ENCODE measurements around the gene ANKMY2.
"Not testable (repeated sequence)": the region's sequence is repeated elsewhere in the genome, so short reads cannot be mapped to it uniquely, and the experiment has no call there.

The ANKMY2 gene

GRCh38 chr7:16684935-16685334 lies 39.4 kb upstream of the ANKMY2 start:
- FAIRE-seq (no peak), DNase-seq (ENCODE audit: insufficient read length, low spot score) (no peak)
- no peak for TF ChIP-seq CTCF (IDR thresholded peaks at IDR 0.05; ENCODE audit: insufficient read depth, missing control alignments)

- not testable (repeated sequence) for DNase-seq (ENCODE audit: insufficient read length, low spot score)
These were observed 33.4 kb upstream of the ANKMY2 start for GRCh38 chr7:16678645-16679566.

GRCh38 chr7:16677978-16678494 lies 32.5 kb upstream of the ANKMY2 start:
- DNase-seq (ENCODE audit: insufficient read length, low spot score) (no peak), FAIRE-seq (no peak)
- TF ChIP-seq CTCF (IDR thresholded peaks at IDR 0.05; ENCODE audit: insufficient read depth, missing control alignments), result no peak

More at GRCh38 chr7:16678645-16679566, 33.4 kb upstream of the ANKMY2 start:
- not testable (repeated sequence) for FAIRE-seq

GRCh38 chr7:16675277-16675676 lies 29.7 kb upstream of the ANKMY2 start:
- no peak for FAIRE-seq
- DNase-seq (ENCODE audit: insufficient read length, low spot score), result no peak
- no peak for TF ChIP-seq CTCF (IDR thresholded peaks at IDR 0.05; ENCODE audit: insufficient read depth, missing control alignments)

GRCh38 chr7:16671811-16672210 lies 26.3 kb upstream of the ANKMY2 start:
- TF ChIP-seq CTCF (IDR thresholded peaks at IDR 0.05; ENCODE audit: insufficient read depth, missing control alignments), result no peak
- DNase-seq (ENCODE audit: insufficient read length, low spot score) (no peak), FAIRE-seq (no peak)

GRCh38 chr7:16670731-16671344 lies 25.3 kb upstream of the ANKMY2 start:
- FAIRE-seq, result no peak
- DNase-seq (ENCODE audit: insufficient read length, low spot score), result no peak
- no peak for TF ChIP-seq CTCF (IDR thresholded peaks at IDR 0.05; ENCODE audit: insufficient read depth, missing control alignments)

GRCh38 chr7:16670021-16670420 lies 24.5 kb upstream of the ANKMY2 start:
- TF ChIP-seq CTCF (IDR thresholded peaks at IDR 0.05; ENCODE audit: insufficient read depth, missing control alignments), result no peak
- FAIRE-seq (no peak), DNase-seq (ENCODE audit: insufficient read length, low spot score) (no peak)

Measured in D721Med (cell line).